SKM-1 (cell line): ENCODE measurements around the gene CEP162.
"Not testable (repeated sequence)": the region's sequence is repeated elsewhere in the genome, so short reads cannot be mapped to it uniquely, and the experiment has no call there.

Experiments
- DNase-seq: peaks from one replicate; lab custom pipeline; 2025; ENCODE audit not compliant: unreplicated experiment; lab: John Stamatoyannopoulos, UW

Gene CEP162

DNA sequence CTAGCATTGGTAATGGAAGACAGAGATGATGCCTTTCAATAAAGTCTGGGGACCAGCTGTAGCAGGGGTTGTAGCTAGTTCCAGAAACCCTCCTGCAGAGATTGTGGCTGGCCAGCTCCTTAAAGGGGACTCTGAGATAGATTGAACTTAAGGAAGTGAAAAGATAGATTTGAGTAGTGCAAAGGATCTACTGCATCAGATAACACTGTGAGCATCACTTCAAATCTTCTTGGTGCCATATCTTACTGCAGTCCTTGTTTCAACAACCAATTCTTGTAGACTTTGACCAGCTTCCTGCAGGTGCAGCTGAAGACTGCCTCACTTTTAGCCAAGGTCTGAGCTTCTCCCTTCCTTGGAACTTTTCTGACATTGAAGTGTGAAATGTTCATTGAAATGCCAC lies 14.8 kb upstream of the CEP162 start:
- DNase-seq, result no peak

DNA sequence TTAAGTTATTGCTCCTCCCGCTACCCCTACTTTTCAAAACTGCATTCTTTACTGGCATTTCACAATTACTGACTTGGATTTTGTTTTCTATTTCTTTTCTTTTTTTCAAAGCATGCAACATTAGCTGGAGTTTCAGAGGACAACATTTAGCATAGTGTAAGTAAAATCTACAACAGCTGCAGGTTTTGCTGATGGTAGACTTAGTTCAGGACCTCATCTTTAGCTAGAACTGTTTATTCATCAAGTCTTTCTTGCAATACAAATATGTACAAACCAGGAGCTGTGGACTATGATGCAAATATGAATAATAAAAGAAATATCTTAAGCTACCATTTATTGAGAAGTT lies 728 bp upstream of the CEP162 start:
- DNase-seq, result no peak

GRCh38 chr6:84227044-84227433 lies 404 bp downstream of the CEP162 start:
- no peak for DNase-seq

DNA sequence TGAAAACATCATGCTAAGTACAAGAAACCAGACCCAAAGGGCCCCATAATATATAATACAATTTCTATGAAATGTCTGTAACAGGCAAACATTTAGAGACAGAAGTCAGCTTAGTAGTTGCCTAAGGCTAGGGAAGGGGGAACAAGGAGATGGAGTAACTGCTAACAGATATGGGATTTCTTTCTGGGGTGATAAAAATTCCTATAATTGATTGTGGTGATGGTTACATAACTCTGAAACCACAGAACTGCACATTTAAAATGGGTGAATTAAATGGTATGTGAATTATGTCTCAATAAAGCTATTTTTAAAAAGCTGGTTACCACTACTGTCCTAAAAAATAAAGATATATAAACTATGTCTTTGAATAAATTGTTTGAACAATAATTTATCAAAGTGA lies 3.2 kb downstream of the CEP162 start:
- DNase-seq, result no peak

DNA sequence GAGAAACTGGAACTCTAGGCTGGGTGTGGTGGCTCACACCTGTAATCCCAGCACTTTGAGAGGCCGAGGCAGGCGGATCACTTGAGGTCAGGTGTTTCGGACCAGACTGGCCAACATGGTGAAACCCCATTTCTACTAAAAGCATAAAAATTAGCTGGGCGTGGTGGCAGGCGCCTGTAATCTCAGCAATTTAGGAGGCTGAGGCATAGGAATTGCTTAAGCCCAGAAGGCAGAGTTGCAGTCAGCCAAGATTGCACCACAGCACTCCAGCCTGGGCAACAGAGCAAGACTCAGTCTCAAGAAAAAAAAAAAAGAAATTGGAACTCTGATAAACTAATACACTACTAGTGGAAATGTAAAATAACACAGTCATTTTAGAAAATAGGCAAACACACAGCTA lies 3.8 kb downstream of the CEP162 start:
- not testable (repeated sequence) for DNase-seq

DNA sequence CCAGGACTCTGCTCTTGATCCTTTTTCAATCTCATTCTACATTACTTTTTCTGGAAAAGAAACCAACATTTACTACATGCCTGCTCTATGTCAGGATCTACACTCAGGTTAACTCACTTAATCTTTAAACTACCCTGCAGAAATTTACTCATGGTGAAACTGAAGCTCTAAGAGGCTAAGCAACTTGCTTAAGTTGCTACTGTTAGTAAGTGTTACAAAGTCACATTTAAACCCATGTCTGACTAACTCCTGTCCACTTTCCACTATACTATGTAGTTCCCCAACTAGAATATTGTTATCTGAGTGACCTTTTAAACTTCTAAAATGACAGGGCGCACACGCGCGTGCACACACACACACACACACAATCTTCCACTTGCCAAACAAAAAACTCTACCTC lies 5.0 kb downstream of the CEP162 start:
- DNase-seq, result no peak

DNA sequence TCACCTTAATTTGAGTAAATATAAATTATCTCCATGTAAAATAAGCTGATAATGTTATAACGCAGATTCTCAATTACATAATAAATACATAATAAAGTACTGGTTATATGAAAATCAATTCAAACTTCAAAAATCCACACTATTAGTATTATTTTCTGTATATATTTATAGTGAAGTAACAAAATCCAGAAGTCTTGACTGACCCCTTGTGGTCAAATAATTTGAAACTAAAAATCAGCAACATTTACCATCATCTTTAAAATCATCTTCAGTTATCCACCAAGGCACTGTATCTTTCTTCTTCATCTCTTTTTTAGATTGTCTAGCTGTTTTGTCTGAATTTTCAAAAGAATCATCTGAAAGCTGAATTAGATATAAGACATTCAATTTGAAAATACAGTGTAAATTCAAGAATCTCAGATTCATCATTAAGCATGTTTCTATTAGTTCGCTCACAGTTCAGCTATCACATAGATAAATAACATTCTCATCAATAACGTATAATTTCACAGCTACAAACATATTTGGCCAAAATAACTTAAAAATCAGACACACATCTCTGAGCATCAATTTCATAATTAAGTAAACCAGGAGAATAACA lies 6.5 kb downstream of the CEP162 start:
- DNase-seq, result no peak

DNA sequence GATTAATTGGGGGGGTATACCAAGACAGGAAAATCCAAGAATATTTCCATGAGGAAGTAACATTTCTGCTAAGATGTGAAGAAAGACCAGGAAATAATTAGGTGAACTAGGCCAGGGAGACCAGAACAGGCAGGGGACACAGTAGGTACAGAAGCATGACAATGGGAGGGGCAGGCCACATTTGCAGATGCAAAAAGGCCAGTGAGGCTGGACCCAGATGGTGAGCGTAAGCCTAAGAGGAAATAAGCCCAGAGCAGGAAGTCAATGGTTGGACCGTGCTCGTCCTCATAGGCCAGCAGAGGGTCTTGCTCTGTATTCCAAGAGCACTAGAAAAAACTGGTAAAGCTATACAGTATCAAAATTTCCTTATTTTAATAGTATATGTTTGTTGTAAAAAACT lies 9.4 kb downstream of the CEP162 start:
- no peak for DNase-seq

DNA sequence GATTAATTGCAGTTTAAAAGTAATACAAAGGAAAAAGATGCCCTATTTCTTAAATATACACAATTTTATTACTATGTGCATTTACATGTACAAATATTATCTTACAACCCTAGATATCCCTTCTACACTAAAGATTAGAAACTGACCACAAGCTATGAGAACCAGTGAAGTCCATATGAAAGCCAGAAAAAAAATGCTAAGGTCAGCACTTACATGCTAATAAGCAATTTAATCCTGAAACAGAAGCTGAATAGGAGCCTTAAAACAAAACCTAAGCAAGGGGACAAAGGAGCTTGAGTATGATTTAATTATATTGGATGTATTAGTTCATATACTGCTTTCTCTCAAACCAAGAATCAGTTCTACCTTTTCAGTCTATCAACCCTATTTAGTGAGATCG lies 14.2 kb downstream of the CEP162 start:
- no peak for DNase-seq

DNA sequence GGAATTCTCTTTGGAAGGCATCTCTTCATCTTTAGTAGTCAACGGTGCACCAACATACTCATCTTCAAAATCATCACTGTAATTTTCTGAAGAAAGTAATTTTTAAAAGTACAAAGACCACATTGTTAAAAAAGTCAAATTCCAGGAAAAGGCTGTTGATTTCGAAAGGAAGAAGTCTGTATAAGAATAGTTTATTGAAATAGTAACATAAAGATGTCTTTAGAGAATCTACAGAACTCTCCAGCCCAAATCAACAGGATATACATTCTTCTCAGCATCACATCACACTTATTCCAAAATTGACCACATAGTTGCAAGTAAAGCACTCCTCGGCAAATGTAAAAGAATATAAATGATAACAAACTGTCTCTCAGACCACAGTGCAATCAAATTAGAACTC lies 23.4 kb downstream of the CEP162 start:
- no peak for DNase-seq

GRCh38 chr6:84199987-84200386 lies 27.5 kb downstream of the CEP162 start:
- DNase-seq, result not testable (repeated sequence)

DNA sequence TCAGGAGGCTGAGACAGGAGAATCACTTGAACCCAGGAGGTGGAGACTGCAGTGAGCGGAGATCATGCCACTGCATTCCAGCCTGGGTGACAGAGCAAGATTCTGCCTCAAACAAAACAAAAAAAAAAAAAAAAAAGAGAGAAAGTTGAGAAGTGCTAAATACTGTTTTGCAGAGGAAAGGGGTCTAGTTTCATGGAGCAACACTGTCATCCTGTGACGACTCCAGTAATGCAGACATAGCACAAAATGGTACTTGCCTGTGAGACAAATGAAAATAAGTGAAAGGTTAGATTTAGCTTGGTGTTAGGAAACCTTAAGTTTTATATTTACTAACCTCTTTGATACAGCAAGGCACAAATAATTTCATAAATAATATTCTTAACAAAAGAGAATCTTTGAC lies 29.7 kb downstream of the CEP162 start:
- no peak for DNase-seq

- DNase-seq, result no peak
Measured at GRCh38 chr6:84193114-84193708, 34.2 kb downstream of the CEP162 start.

DNA sequence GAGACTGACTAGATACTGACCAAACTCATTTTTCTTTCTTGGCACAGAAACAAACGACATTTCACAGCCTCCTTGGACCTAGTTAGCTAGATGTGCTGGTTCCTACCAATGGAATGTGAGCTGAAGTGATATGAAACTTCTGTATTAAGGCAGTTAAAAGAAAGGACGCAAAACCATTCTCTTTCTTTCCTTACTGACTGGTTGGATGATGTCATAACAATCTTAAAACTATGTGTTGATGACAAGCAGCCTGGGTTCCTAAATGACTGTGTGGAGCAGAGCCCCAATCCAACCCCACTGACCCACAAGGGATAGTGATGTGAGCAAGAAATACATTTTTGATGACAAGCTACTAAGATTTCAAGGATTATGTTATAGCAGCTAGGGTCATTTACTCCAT lies 35.6 kb downstream of the CEP162 start:
- DNase-seq, result no peak

DNA sequence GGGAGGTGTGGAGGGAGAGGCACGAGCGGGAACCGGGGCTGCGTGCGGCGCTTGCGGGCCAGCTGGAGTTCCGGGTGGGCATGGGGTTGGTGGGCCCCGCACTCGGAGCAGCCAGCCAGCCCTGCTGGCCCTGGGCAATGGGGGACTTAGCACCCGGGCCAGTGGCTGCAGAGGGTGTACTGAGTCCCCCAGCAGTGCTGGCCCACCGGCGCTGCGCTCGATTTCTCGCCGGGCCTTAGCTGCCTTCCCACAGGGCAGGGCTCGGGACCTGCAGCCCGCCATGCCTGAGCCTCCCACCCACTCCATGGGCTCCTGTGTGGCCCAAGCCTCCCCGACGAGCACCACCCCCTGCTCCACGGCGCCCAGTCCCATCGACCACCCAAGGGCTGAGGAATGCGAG lies 38.1 kb downstream of the CEP162 start:
- DNase-seq, result not testable (repeated sequence)

GRCh38 chr6:84183430-84183829 lies 44.0 kb downstream of the CEP162 start:
- DNase-seq, result no peak

GRCh38 chr6:84182001-84182400 lies 45.4 kb downstream of the CEP162 start:
- no peak for DNase-seq

- DNase-seq, result no peak
Measured at GRCh38 chr6:84177241-84177640, 50.2 kb downstream of the CEP162 start.

- no peak for DNase-seq
Measured at GRCh38 chr6:84172574-84172973, 54.9 kb downstream of the CEP162 start.

- no peak for DNase-seq
Measured at GRCh38 chr6:84172080-84172479, 55.4 kb downstream of the CEP162 start.

DNA sequence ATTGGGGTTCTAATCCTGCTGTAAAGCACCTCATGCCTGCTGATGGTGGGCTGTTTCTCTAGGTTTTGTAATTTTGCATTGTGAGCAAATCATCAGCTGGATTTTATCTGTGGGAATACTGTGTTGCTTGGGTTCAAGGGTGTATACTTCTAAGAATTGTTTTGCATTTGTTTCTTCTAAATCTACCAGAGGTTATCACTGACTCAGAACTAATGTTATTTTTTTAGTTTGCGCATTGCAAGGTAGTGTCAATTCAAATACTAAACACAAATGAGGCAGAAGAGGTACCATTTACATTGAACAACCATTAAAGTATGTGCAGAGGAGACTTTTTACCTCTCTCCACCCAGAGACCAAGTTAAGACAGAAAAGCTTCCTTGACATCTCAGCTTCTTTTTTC lies 60.0 kb downstream of the CEP162 start:
- no peak for DNase-seq

DNA sequence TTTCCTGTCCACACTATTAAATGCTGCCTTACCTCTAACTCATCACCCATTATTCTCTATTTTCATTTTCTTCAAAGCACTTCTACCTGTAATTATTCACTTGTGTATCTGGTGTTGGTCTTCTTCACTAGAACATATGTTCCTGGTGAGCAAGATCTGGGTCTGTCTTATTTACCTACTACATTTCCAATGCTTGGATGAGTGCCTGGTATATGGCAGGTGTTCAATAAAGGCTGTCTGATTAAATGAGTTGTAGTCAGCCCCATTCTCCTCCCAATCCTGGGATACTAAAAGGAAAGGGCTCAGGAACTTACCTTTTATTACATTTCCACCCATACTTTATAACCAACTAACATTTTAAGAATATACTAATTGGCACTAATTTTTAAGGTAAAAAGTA lies 61.0 kb downstream of the CEP162 start:
- no peak for DNase-seq

GRCh38 chr6:84164328-84164727 lies 63.1 kb downstream of the CEP162 start:
- DNase-seq, result not testable (repeated sequence)
